ENCODE measurements around the gene CCSER1.
"Not testable (repeated sequence)": the region's sequence is repeated elsewhere in the genome, so short reads cannot be mapped to it uniquely, and the experiment has no call there.

Gene CCSER1

DNA sequence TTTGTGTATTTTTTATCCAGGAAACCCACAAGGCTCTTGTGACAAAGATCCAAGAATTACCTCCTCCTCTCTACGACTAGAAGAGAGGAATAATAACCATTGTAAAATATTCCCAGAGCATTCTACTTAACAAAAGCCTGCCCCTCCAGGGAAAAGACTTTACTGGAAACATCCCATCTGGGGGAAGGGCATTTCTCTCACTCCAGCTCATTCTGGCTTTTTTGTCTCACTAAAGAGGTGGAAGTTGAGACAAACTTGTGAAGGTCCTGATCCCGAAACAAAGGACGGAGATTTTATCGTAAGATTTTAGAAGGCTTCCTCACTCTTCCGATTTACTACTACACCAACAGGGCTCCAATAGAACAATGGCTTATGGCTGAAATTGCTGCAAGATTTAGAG, 1484.6 kb downstream of the CCSER1 start:
- no peak overlapping the region for H3K27ac Mint-ChIP-seq
- H3K9me3 Mint-ChIP-seq, result no peaks in the 10 kb centered on the region
- DNase-seq, result no peak
- H3K36me3 Mint-ChIP-seq (ENCODE audit: low read depth), result no peaks in the 10 kb centered on the region
- ATAC-seq, result no peak
- no peaks in the 10 kb centered on the region for H3K4me1 Mint-ChIP-seq
- no peak overlapping the region for H3K4me3 Mint-ChIP-seq
- H3K27me3 Mint-ChIP-seq, result no peaks in the 10 kb centered on the region

DNA sequence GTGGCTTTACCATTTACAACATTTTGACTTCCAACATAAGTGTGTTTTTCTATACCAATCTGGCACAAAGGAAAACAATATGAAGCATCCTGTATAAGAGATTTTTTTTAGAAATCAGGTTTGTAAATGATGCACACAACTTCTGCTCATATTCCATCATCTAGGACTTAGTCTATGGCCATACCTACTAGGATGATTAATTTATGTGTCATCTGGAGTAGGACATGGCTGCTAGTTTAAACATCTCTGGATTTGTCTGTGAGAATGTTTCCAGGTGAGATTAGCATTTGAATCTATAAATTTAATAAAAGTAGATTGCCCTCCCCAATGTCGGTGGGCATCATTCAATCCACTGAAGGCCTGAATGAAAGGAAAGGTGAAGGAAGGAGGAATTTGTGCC, 1493.8 kb downstream of the CCSER1 start:
- Mint-ChIP-seq H3K4me1 (no peaks in the 10 kb centered on the region), H3K36me3 (ENCODE audit: low read depth) (no peaks in the 10 kb centered on the region), H3K27ac (no peak overlapping the region), H3K9me3 (peaks cover 11% of the 10 kb centered on the region), H3K27me3 (no peaks in the 10 kb centered on the region), H3K4me3 (no peak overlapping the region)
- no peak for ATAC-seq
- DNase-seq, result no peak

DNA sequence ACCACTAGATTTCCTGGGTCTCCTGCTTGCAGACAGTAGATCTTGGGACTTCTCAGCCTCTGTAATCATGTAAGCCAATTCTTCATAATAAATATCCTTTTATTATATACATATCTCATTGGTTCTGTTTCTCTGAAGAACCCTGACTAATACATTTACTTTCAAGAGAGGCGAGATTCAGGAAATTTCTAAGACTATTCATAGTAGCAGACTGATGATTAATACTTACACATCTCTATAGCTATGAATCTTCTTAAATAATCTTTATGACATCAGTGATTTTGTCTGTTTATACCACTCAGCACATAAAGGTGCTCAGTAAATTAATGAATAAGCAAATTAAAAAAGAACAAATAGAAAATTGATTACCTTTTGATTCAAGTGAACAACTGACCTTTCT, 1494.3 kb downstream of the CCSER1 start:
- Mint-ChIP-seq H3K9me3 (peaks cover 11% of the 10 kb centered on the region), H3K36me3 (ENCODE audit: low read depth) (no peaks in the 10 kb centered on the region), H3K4me3 (no peak overlapping the region), H3K4me1 (no peaks in the 10 kb centered on the region), H3K27me3 (no peaks in the 10 kb centered on the region), H3K27ac (no peak overlapping the region)
- ATAC-seq, result no peak
- no peak for DNase-seq

DNA sequence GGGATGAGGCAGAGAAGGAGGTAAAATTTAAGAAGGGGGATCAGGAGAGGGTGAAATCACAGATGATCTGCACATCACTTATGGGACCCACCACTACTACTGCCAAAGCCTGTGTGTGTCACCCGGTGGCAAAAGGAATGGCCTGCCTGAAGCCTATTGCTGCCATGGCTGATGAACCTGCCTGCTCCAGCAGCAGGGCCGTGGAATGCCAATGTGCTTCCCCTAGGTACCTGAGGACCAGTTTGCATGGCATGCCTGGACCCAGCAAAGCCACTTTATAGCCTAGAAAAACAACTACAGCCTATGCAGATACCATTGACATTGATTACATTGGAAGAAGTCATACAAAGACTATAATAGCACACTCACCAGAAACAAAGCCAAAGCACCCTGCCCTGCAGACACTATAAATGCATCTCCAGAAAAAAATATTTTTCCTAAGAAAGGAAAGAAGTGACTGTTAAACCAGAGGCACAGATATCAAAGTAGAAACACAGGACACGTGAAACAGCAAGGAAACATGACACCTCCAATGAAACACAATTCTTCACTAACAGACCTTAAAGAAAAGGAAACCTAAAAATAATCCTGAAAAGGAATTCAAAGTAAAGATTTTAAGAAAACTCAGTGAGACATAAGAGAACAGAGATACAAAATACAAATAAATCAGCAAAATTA, 1495.9 kb downstream of the CCSER1 start:
- Mint-ChIP-seq H3K27ac (no peak overlapping the region), H3K4me1 (no peaks in the 10 kb centered on the region), H3K4me3 (no peak overlapping the region), H3K9me3 (peaks cover 20% of the 10 kb centered on the region), H3K27me3 (no peaks in the 10 kb centered on the region), H3K36me3 (ENCODE audit: low read depth) (no peaks in the 10 kb centered on the region)
- no peak for DNase-seq
- no peak for ATAC-seq

DNA sequence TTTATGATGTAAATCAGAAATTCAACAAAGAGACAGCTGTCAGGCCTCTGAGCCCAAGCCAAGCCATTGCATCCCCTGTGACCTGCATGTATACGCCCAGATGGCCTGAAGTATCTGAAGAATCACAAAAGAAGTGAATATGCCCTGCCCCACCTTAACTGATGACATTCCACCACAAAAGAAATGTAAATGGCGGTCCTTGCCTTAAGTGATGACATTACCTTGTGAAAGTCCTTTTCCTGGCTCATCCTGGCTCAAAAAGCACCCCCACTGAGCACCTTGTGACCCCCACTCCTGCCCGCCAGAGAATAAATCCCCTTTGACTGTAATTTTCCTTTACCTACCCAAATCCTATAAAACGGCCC, 1496.4 kb downstream of the CCSER1 start:
- not testable (repeated sequence) for H3K36me3 Mint-ChIP-seq (ENCODE audit: low read depth); H3K4me3 Mint-ChIP-seq; H3K27me3 Mint-ChIP-seq; H3K4me1 Mint-ChIP-seq; ATAC-seq; DNase-seq; H3K27ac Mint-ChIP-seq
- H3K9me3 Mint-ChIP-seq, result peaks cover 16% of the 10 kb centered on the region

- H3K27me3 Mint-ChIP-seq, result no peaks in the 10 kb centered on the region
- DNase-seq, result no peak
- no peak for ATAC-seq
Measured at GRCh38 chr4:91630054-91630453, 1502.9 kb downstream of the CCSER1 start.

GRCh38 chr4:91630764-91631163, 1503.6 kb downstream of the CCSER1 start:
- Mint-ChIP-seq H3K4me1 (no peaks in the 10 kb centered on the region), H3K9me3 (peaks cover 30% of the 10 kb centered on the region), H3K4me3 (no peak overlapping the region), H3K27ac (no peak overlapping the region), H3K27me3 (no peaks in the 10 kb centered on the region), H3K36me3 (ENCODE audit: low read depth) (no peaks in the 10 kb centered on the region)
- ATAC-seq (no peak), DNase-seq (no peak)

More at GRCh38 chr4:91630054-91630453, 1502.9 kb downstream of the CCSER1 start:
- H3K4me3 Mint-ChIP-seq, result no peak overlapping the region
- no peaks in the 10 kb centered on the region for H3K4me1 Mint-ChIP-seq
- H3K27ac Mint-ChIP-seq, result no peak overlapping the region
- no peaks in the 10 kb centered on the region for H3K36me3 Mint-ChIP-seq (ENCODE audit: low read depth)
- peaks cover 30% of the 10 kb centered on the region for H3K9me3 Mint-ChIP-seq

DNA sequence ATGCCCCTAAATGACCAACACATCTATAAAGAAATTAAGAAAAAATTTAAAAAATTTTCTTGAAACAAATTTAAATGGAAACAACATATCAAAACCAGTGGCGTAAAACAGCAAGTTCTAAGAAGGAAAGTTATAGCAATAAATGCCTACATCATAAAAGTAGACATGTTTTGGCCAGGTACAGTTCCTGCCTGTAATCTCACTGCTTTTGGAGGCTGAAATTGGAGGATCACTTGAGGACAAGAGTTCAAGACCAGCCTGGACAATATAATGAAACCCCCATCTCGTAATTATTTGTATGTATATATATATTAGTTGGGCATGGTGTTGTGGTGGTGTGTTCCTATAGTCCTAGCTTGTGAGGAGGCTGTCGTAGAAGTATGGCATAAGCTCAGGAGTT, 1504.1 kb downstream of the CCSER1 start:
- no peaks in the 10 kb centered on the region for H3K4me1 Mint-ChIP-seq
- H3K27ac Mint-ChIP-seq, result no peak overlapping the region
- no peak for DNase-seq
- no peaks in the 10 kb centered on the region for H3K36me3 Mint-ChIP-seq (ENCODE audit: low read depth)
- peaks cover 30% of the 10 kb centered on the region for H3K9me3 Mint-ChIP-seq
- no peak overlapping the region for H3K4me3 Mint-ChIP-seq
- no peak for ATAC-seq
- H3K27me3 Mint-ChIP-seq, result no peaks in the 10 kb centered on the region

DNA sequence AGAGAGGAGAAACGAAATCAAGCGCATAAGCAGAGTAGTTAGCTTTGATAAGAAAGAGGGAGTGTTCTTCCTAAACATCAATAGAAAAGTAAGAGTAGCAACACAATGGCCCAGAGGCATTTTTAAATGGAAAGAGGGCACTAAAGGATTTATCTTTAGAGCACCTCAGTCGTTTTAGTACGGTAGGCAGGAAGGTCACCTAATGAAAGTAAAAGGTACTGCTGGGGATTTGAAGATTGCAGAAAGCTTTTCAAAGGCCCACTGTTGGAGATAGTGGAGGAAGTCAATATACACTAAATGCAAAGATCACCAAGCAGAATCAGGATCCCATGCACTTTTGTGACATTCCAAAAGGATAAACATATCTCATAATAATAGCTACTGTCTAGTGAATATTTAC, 1508.9 kb downstream of the CCSER1 start:
- DNase-seq (no peak), ATAC-seq (no peak)
- Mint-ChIP-seq H3K4me1 (no peaks in the 10 kb centered on the region), H3K27ac (no peak overlapping the region), H3K27me3 (no peaks in the 10 kb centered on the region), H3K4me3 (no peak overlapping the region), H3K9me3 (peaks cover 18% of the 10 kb centered on the region), H3K36me3 (ENCODE audit: low read depth) (no peaks in the 10 kb centered on the region)
